Activated CD4-positive, alpha-beta T cell treated with anti-CD3 and anti-CD28 coated beads, Interleukin-2, Interleukin-6, amounts not matched to agents 100 ng/mL and 50 ng/mL, durations not matched to agents 16 hours and 8 hours (primary cell): Measurements from ENCODE around the gene CXADR.

Source experiments
- DNase-seq: peaks from one replicate; pipeline ENCODE4 v3.0.0-alpha.2; 2020

Gene CXADR

GRCh38 chr21:17545007-17545406, 32.2 kb downstream of the CXADR start:
- DNase-seq: no peak

- no peak for DNase-seq
Measured at GRCh38 chr21:17548262-17548661, 35.4 kb downstream of the CXADR start.

GRCh38 chr21:17550671-17551308, 37.9 kb downstream of the CXADR start:
- no peak for DNase-seq

- no peak for DNase-seq
Measured at GRCh38 chr21:17552410-17552809, 39.6 kb downstream of the CXADR start.

- DNase-seq: no peak
Measured at GRCh38 chr21:17554120-17554519, 41.3 kb downstream of the CXADR start.

GRCh38 chr21:17554679-17555465, 42.0 kb downstream of the CXADR start:
- DNase-seq: no peak

- no peak for DNase-seq
Measured at GRCh38 chr21:17560377-17561025, 47.7 kb downstream of the CXADR start.

GRCh38 chr21:17570786-17571185, 57.9 kb downstream of the CXADR start:
- no peak for DNase-seq

GRCh38 chr21:17572431-17572830, 59.6 kb downstream of the CXADR start:
- no peak for DNase-seq

- no peak for DNase-seq
Measured at GRCh38 chr21:17575076-17575475, 62.2 kb downstream of the CXADR start.

GRCh38 chr21:17576080-17576835, 63.4 kb downstream of the CXADR start:
- DNase-seq: no peak

- no peak for DNase-seq
Measured at GRCh38 chr21:17577701-17578100, 64.9 kb downstream of the CXADR start.

- DNase-seq: no peak
Measured at GRCh38 chr21:17578162-17578561, 65.3 kb downstream of the CXADR start.

GRCh38 chr21:17578876-17579275, 66.0 kb downstream of the CXADR start:
- DNase-seq: no peak

- no peak for DNase-seq
Measured at GRCh38 chr21:17580319-17580718, 67.5 kb downstream of the CXADR start.

- DNase-seq: no peak
Measured at GRCh38 chr21:17583898-17584297, 71.1 kb downstream of the CXADR start.

- peak; percentile 49 for DNase-seq
Measured at GRCh38 chr21:17585875-17586450, 73.1 kb downstream of the CXADR start.

GRCh38 chr21:17590430-17590829, 77.6 kb downstream of the CXADR start:
- DNase-seq: no peak

- no peak for DNase-seq
Measured at GRCh38 chr21:17597680-17598079, 84.8 kb downstream of the CXADR start.

- no peak for DNase-seq
Measured at GRCh38 chr21:17598437-17598836, 85.6 kb downstream of the CXADR start.

- peak; percentile 26 for DNase-seq
Measured at GRCh38 chr21:17602874-17603273, 90.0 kb downstream of the CXADR start.

GRCh38 chr21:17607684-17608083, 94.8 kb downstream of the CXADR start:
- no peak for DNase-seq

GRCh38 chr21:17609681-17610080, 96.8 kb downstream of the CXADR start:
- DNase-seq: no peak
